HG03135 (cell line): ENCODE results near the gene BMP8A.
"Not testable (repeated sequence)": the region's sequence is repeated elsewhere in the genome, so short reads cannot be mapped to it uniquely, and the experiment has no call there.

Experiments
- ATAC-seq: cut with Tn5 transposase; IDR thresholded peaks from one replicate; pipeline ENCODE4 v1.9.1; 2021; ENCODE audit warnings: mild to moderate bottlenecking, moderate library complexity; ENCODE audit not compliant: unreplicated experiment

The BMP8A gene

GRCh38 chr1:39504436-39504835 is 13.0 kb downstream of the BMP8A start:
- not testable (repeated sequence) for ATAC-seq

GRCh38 chr1:39505289-39505688 is 13.9 kb downstream of the BMP8A start:
- no peak for ATAC-seq

GRCh38 chr1:39507230-39507928 is 15.9 kb downstream of the BMP8A start:
- no peak for ATAC-seq

- ATAC-seq, result no peak
These were observed 16.8 kb downstream of the BMP8A start for GRCh38 chr1:39508266-39508665.

GRCh38 chr1:39508857-39509305 is 17.4 kb downstream of the BMP8A start:
- ATAC-seq, result peak; percentile 25

- ATAC-seq, result peak; percentile 53
These were observed 18.0 kb downstream of the BMP8A start for GRCh38 chr1:39509360-39510009.

- ATAC-seq, result not testable (repeated sequence)
These were observed 19.2 kb downstream of the BMP8A start for GRCh38 chr1:39510570-39511186.

- not testable (repeated sequence) for ATAC-seq
These were observed 20.0 kb downstream of the BMP8A start for GRCh38 chr1:39511477-39511876.

GRCh38 chr1:39512234-39512847 is 20.9 kb downstream of the BMP8A start:
- ATAC-seq, result not testable (repeated sequence)

- ATAC-seq, result not testable (repeated sequence)
These were observed 23.3 kb downstream of the BMP8A start for GRCh38 chr1:39514710-39515124.

- ATAC-seq, result not testable (repeated sequence)
These were observed 24.0 kb downstream of the BMP8A start for GRCh38 chr1:39515131-39516086.

GRCh38 chr1:39516841-39517240 is 25.4 kb downstream of the BMP8A start:
- not testable (repeated sequence) for ATAC-seq

- not testable (repeated sequence) for ATAC-seq
These were observed 26.5 kb downstream of the BMP8A start for GRCh38 chr1:39517936-39518335.

GRCh38 chr1:39519376-39519775 is 27.9 kb downstream of the BMP8A start:
- not testable (repeated sequence) for ATAC-seq

- not testable (repeated sequence) for ATAC-seq
These were observed 30.8 kb downstream of the BMP8A start for GRCh38 chr1:39522221-39522620.

- ATAC-seq, result no peak
These were observed 31.5 kb downstream of the BMP8A start for GRCh38 chr1:39522661-39523567.

- ATAC-seq, result no peak
These were observed 32.7 kb downstream of the BMP8A start for GRCh38 chr1:39524171-39524570.

GRCh38 chr1:39524591-39525365 is 33.3 kb downstream of the BMP8A start:
- no peak for ATAC-seq
